Hematopoietic multipotent progenitor cell treated with erythropoietin and hydrocortisone succinate and interleukin-3 and kit ligand, for 17 days (in vitro differentiated cells): ENCODE measurements around the gene CRK.
"Not testable (repeated sequence)": the region's sequence is repeated elsewhere in the genome, so short reads cannot be mapped to it uniquely, and the experiment has no call there.

ENCODE experiments used
- DNase-seq: peaks from one replicate; pipeline ENCODE4 v3.0.0-alpha.2; 2015; ENCODE audit warnings: low spot score

The CRK gene

GRCh38 chr17:1387490-1388227 is 68.4 kb downstream of the CRK start:
- DNase-seq: peak; percentile 5

- not testable (repeated sequence) for DNase-seq
Observed at GRCh38 chr17:1386675-1387190, 69.3 kb downstream of the CRK start.

- no peak for DNase-seq
Observed at GRCh38 chr17:1386265-1386664, 69.8 kb downstream of the CRK start.

- DNase-seq: peak; percentile 68
Observed at GRCh38 chr17:1385861-1386260, 70.2 kb downstream of the CRK start.

GRCh38 chr17:1384905-1385435 is 71.1 kb downstream of the CRK start:
- peak; percentile 46 for DNase-seq

GRCh38 chr17:1379930-1380313 is 76.1 kb downstream of the CRK start:
- DNase-seq: no peak

GRCh38 chr17:1379208-1379929 is 76.7 kb downstream of the CRK start:
- no peak for DNase-seq

- DNase-seq: not testable (repeated sequence)
Observed at GRCh38 chr17:1378476-1378860, 77.6 kb downstream of the CRK start.

- DNase-seq: no peak
Observed at GRCh38 chr17:1377334-1377733, 78.7 kb downstream of the CRK start.

GRCh38 chr17:1376061-1376460 is 80.0 kb downstream of the CRK start:
- no peak for DNase-seq

GRCh38 chr17:1375615-1376014 is 80.4 kb downstream of the CRK start:
- DNase-seq: no peak

GRCh38 chr17:1374431-1375177 is 81.4 kb downstream of the CRK start:
- peak; percentile 5 for DNase-seq

GRCh38 chr17:1373707-1374237 is 82.3 kb downstream of the CRK start:
- DNase-seq: no peak

GRCh38 chr17:1372618-1373017 is 83.4 kb downstream of the CRK start:
- no peak for DNase-seq

- DNase-seq: no peak
Observed at GRCh38 chr17:1371893-1372590, 84.0 kb downstream of the CRK start.
